Measurements from ENCODE around the gene IGFBP4.

The IGFBP4 gene

GRCh38 chr17:40477796-40478195 lies 34.5 kb downstream of the IGFBP4 start:
- TF ChIP-seq CTCF (IDR thresholded peaks at IDR 0.05; ENCODE audit: extremely low read depth, insufficient read depth, missing control alignments): no peak
- in situ Hi-C loops (cut with MboI; ENCODE audit: low pct_unique_long_range_greater_than_20kb, low sequenced_read_pairs, unreplicated experiment): no loop called here

DNA sequence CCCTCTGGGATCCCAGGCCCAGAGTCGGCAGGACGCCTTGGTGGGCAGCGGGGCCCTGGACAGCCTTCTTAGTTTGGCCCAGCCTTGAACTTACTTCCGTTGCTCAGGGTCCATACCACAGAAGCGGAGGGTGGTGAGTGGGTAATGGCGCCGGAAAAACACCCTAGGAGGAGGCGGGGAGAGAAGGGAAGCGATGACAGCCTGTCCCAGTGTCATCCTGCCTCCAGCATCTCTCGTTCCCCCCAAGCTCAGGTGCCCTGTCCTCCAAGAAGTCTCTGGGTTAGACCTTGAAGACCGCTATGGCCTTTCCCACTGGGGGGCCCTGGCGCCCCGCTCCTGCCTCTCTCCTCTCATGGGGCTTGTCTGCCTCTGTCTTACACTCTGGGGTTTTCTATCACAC lies 35.2 kb downstream of the IGFBP4 start:
- in situ Hi-C loops (cut with MboI; ENCODE audit: low pct_unique_long_range_greater_than_20kb, low sequenced_read_pairs, unreplicated experiment): no loop called here

More at GRCh38 chr17:40477796-40478195, 34.5 kb downstream of the IGFBP4 start:
- no peak for DNase-seq (ENCODE audit: low spot score)

DNA sequence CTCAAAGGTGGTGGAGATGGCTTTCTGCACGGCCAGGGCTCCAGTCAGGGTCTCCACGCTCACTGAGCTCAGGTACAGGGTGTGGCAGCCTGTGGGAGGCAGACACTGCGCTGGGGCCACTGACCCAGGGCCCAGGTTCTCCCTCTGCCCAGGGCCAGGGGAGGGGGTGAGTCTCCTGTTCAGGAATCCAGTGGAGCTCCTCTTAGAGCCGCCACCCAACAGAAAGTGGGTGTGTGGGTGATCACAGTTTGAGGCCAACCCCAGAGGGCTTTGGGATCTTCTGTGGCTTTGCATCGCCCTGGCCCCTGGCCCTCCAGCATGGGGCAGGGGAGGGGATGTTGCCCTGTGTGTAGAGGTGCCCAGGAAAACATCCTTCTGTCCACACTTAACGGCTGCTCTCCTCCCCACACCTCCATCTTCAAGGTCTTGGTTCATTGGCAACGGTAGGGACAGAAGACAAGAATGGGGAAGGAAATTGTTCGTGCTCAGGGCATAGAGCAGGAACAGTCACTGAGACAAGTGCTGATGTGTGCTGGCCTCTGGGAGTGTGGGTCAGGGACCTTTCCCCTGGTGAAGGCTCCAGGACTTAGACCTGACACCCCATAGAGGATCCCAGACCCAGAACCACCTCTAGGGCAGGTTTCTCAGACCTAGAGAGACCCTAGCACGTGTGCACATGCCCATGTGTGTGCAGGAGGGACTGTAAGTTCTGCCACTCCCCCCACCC lies 36.7 kb downstream of the IGFBP4 start:
- in situ Hi-C loops (cut with MboI; ENCODE audit: low pct_unique_long_range_greater_than_20kb, low sequenced_read_pairs, unreplicated experiment): no loop called here
- no peak for DNase-seq (ENCODE audit: low spot score)
- TF ChIP-seq CTCF (IDR thresholded peaks at IDR 0.05; ENCODE audit: extremely low read depth, insufficient read depth, missing control alignments): no peak

More for the DNA sequence above, 35.2 kb downstream of the IGFBP4 start:
- TF ChIP-seq CTCF (IDR thresholded peaks at IDR 0.05; ENCODE audit: extremely low read depth, insufficient read depth, missing control alignments): no peak
- DNase-seq (ENCODE audit: low spot score): no peak

GRCh38 chr17:40480501-40481003 lies 37.3 kb downstream of the IGFBP4 start:
- in situ Hi-C loops (cut with MboI; ENCODE audit: low pct_unique_long_range_greater_than_20kb, low sequenced_read_pairs, unreplicated experiment): no loop called here
- peak; percentile 61 for DNase-seq (ENCODE audit: low spot score)
- TF ChIP-seq CTCF (IDR thresholded peaks at IDR 0.05; ENCODE audit: extremely low read depth, insufficient read depth, missing control alignments): no peak

- no peak for TF ChIP-seq CTCF (IDR thresholded peaks at IDR 0.05; ENCODE audit: extremely low read depth, insufficient read depth, missing control alignments)
- DNase-seq (ENCODE audit: low spot score): no peak
- in situ Hi-C loops (cut with MboI; ENCODE audit: low pct_unique_long_range_greater_than_20kb, low sequenced_read_pairs, unreplicated experiment): no loop called here
Observed at GRCh38 chr17:40481106-40481505, 37.9 kb downstream of the IGFBP4 start.

DNA sequence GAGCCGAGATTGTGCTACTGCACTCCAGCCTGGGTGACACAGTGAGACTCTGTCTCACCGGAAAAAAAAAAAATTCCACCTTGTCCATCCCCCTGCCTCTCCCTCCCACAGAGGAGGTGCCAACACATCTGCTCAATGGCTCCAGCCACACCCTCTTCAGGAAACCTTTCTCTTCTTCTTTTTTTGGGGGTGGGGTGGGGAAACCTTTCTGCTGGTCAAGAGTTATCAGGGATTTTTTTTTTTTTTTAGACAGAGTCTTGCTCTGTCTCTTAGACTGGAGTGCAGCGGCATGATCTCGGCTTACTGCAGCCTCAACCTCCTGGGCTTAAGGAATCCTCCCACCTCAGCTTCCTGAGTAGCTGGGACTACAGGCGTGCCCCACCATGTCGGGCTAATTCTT lies 39.5 kb downstream of the IGFBP4 start:
- TF ChIP-seq CTCF (IDR thresholded peaks at IDR 0.05; ENCODE audit: extremely low read depth, insufficient read depth, missing control alignments): no peak
- in situ Hi-C loops (cut with MboI; ENCODE audit: low pct_unique_long_range_greater_than_20kb, low sequenced_read_pairs, unreplicated experiment): no loop called here
- DNase-seq (ENCODE audit: low spot score): no peak

Data from GM13977 (cell line).